ENCODE results near the gene SMG5. TPM values are rescaled to one million over a fixed set of nuclear protein-coding genes. Genes with fewer than 3 reads are reported as not detected.

SMG5 gene
- total RNA-seq, 1 donor from 2014 or later: 95.8 TPM

GRCh38 chr1:156204686-156205085 is 77.9 kb downstream of the SMG5 start:
- H3K36me3 Mint-ChIP-seq (ENCODE audit: low read depth): peaks cover 48% of the 10 kb centered on the region
- H3K9me3 Mint-ChIP-seq: no peaks in the 10 kb centered on the region
- no peaks in the 10 kb centered on the region for H3K27me3 Mint-ChIP-seq
- DNase-seq: no peak
- H3K27ac Mint-ChIP-seq: no peak overlapping the region
- intact Hi-C loops (cut with micrococcal nuclease): no loop called here
- H3K4me1 Mint-ChIP-seq: peaks cover 22% of the 10 kb centered on the region
- no peak overlapping the region for H3K4me3 Mint-ChIP-seq

DNA sequence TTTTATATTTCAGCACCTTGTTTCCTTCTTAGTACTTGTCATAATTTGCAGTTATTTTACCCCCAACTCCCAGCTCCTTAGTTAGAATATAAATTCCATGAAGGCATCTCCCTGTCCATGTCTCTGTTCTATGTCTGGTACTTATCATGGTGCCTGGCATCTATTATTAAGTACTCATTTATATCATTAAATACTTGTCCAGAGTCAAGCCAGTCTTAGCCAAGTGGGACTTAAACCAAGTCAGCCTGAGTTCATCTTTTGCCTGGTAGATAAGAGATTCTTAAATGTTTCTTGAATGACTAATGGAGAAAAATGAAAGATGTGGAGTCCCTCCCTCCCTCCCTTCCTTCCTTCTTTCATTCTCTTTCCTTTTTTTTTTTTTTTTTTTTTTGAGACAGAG is 79.3 kb downstream of the SMG5 start:
- Mint-ChIP-seq H3K27me3 (no peaks in the 10 kb centered on the region), H3K36me3 (ENCODE audit: low read depth) (peaks cover 48% of the 10 kb centered on the region), H3K4me1 (peaks cover 32% of the 10 kb centered on the region), H3K27ac (no peak overlapping the region), H3K9me3 (no peaks in the 10 kb centered on the region), H3K4me3 (no peak overlapping the region)
- intact Hi-C loops (cut with micrococcal nuclease): no loop called here
- DNase-seq: no peak

GRCh38 chr1:156200044-156200443 is 82.6 kb downstream of the SMG5 start:
- Mint-ChIP-seq H3K27me3 (no peaks in the 10 kb centered on the region), H3K36me3 (ENCODE audit: low read depth) (peaks cover 56% of the 10 kb centered on the region), H3K9me3 (no peaks in the 10 kb centered on the region), H3K27ac (peak overlapping the region; percentile 97), H3K4me3 (no peak overlapping the region), H3K4me1 (peaks cover 51% of the 10 kb centered on the region)
- intact Hi-C loops (cut with micrococcal nuclease): no loop called here
- DNase-seq: no peak

Other genes with a start within 250 kb of the SMG5 start
- 64.3 and 65.0 TPM in 2 replicates for gene UBQLN4, start 229.0 kb downstream of the SMG5 start, total RNA-seq
- 69.9 and 73.0 TPM in 2 replicates for gene LAMTOR2, start 228.0 kb downstream of the SMG5 start, total RNA-seq
- not detected in 2 replicates for gene RAB25, start 221.7 kb downstream of the SMG5 start, total RNA-seq
- gene MEX3A, start 200.4 kb downstream of the SMG5 start, total RNA-seq: 0.24 and 0.84 TPM in 2 replicates
- 105 and 110 TPM in 2 replicates for gene LMNA, start 168.1 kb downstream of the SMG5 start, total RNA-seq
- 12.1 and 12.7 TPM in 2 replicates for gene SEMA4A, start 129.2 kb downstream of the SMG5 start, total RNA-seq
- gene SLC25A44, start 88.7 kb downstream of the SMG5 start, total RNA-seq: 61.0 and 67.9 TPM in 2 replicates
- 107 and 113 TPM in 2 replicates for gene PMF1, start 69.8 kb downstream of the SMG5 start, total RNA-seq
- 1.9 and 2.3 TPM in 2 replicates for gene BGLAP, start 40.6 kb downstream of the SMG5 start, total RNA-seq
- gene PAQR6, start 34.8 kb downstream of the SMG5 start, total RNA-seq: 4.2 and 4.6 TPM in 2 replicates
- 8.6 and 9.3 TPM in 2 replicates for gene TMEM79, start 1.5 kb upstream of the SMG5 start, total RNA-seq
- gene GLMP, start 12.9 kb upstream of the SMG5 start, total RNA-seq: 15.7 and 16.9 TPM in 2 replicates
- gene VHLL, start 16.5 kb upstream of the SMG5 start, total RNA-seq: 0.54 and 1.0 TPM in 2 replicates
- gene CCT3, start 55.5 kb upstream of the SMG5 start, total RNA-seq: 623 TPM in 2 replicates
- 0.47 and 0.82 TPM in 2 replicates for gene TSACC, start 55.7 kb upstream of the SMG5 start, total RNA-seq
- gene RHBG, start 86.4 kb upstream of the SMG5 start, total RNA-seq: not detected in 2 replicates
- gene MEF2D, start 217.9 kb upstream of the SMG5 start, total RNA-seq: 29.7 and 29.8 TPM in 2 replicates

Data from activated CD4-positive, alpha-beta T cell treated with anti-CD3 and anti-CD28 coated beads, Interleukin-2, amount 10 ng/mL, durations not matched to agents 24 days and 14 days (primary cell).